Measurements from ENCODE around the gene SLC24A5.

- TF ChIP-seq CTCF (IDR thresholded peaks at IDR 0.05) = no peak
- no peak for TF ChIP-seq POLR2AphosphoS5 (IDR thresholded peaks at IDR 0.05)
- no peak for TF ChIP-seq POLR2A (IDR thresholded peaks at IDR 0.05)
Observed at GRCh38 chr15:48086133-48086532, 34.7 kb upstream of the SLC24A5 start.
